HL-60 (cell line): Measurements from ENCODE around the gene HIP1.

Experiments
- DNase-seq, 2 experiments: peaks; one replicate each; pipeline ENCODE4 v3.0.0-alpha.2; 2010 to 2020; ENCODE audit warnings: low read depth in 1 of 2, low spot score in 1 of 2
- H3K27ac ChIP-seq: fragments of 250-450 bp; sonication (Bioruptor Pico); replicated peaks from 2 replicates; pipeline ENCODE4 v1.5.1; 2020; ENCODE audit warnings: mild to moderate bottlenecking, moderate library complexity
- H3K27me3 ChIP-seq: fragments of 250-450 bp; sonication (Bioruptor Pico); 2 replicates; pipeline ENCODE4 v1.5.1; 2021; ENCODE audit warnings: mild to moderate bottlenecking, moderate library complexity; ENCODE audit not compliant: insufficient read depth, poor library complexity, severe bottlenecking
- H3K4me3 ChIP-seq: replicated peaks from 2 replicates; pipeline ENCODE4 v1.5.1; 2011; ENCODE audit warnings: mild to moderate bottlenecking, control low read depth, low read length; ENCODE audit not compliant: insufficient read depth
- GABPA ChIP-seq: IDR thresholded peaks from 2 replicates; pipeline ENCODE4 v1.6.1; 2012; ENCODE audit warnings: low read depth
- POLR2AphosphoS5 ChIP-seq: IDR thresholded peaks from 2 replicates; pipeline ENCODE4 v1.6.1; 2012; ENCODE audit warnings: low read depth
- SPI1 ChIP-seq: IDR thresholded peaks from 2 replicates; pipeline ENCODE4 v1.6.1; 2012; ENCODE audit warnings: low read depth, mild to moderate bottlenecking, borderline replicate concordance
- TF ChIP-seq, protein P1 (sequence below): IDR thresholded peaks from 2 replicates; pipeline ENCODE4 v1.6.1; 2012; ENCODE audit warnings: low read depth; ENCODE audit not compliant: insufficient replicate concordance
- TF ChIP-seq, protein P2 (sequence below): IDR thresholded peaks from one replicate; pipeline ENCODE4 v1.5.1; 2011; ENCODE audit warnings: low read length, control low read depth, inconsistent platforms; ENCODE audit not compliant: insufficient read depth

The HIP1 gene

DNA sequence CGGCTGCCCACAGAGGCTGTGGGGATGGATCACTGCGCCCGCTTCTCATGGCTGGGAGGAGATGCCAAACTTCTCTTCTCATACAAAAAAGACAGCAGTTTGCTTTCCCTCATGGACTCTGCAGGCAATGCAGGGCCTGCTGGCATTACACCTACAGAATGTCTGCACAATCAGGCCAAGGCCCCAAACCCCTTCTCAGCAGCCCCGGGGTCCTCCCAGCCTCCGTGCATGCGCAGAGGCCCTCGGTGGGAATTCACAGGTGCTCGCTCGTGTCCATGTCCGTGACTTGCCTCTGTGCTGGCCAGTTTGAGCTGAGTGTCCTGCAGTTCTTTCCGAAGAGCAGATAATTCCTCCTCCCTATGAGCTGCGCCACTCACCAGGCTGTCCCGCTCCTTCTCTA lies 183.0 kb downstream of the HIP1 start:
- no peak overlapping the region for H3K27ac ChIP-seq
- no peak for DNase-seq
- no peak overlapping the region for H3K4me3 ChIP-seq
- no peak for TF ChIP-seq GABPA
- no peaks in the 10 kb centered on the region for H3K27me3 ChIP-seq

DNA sequence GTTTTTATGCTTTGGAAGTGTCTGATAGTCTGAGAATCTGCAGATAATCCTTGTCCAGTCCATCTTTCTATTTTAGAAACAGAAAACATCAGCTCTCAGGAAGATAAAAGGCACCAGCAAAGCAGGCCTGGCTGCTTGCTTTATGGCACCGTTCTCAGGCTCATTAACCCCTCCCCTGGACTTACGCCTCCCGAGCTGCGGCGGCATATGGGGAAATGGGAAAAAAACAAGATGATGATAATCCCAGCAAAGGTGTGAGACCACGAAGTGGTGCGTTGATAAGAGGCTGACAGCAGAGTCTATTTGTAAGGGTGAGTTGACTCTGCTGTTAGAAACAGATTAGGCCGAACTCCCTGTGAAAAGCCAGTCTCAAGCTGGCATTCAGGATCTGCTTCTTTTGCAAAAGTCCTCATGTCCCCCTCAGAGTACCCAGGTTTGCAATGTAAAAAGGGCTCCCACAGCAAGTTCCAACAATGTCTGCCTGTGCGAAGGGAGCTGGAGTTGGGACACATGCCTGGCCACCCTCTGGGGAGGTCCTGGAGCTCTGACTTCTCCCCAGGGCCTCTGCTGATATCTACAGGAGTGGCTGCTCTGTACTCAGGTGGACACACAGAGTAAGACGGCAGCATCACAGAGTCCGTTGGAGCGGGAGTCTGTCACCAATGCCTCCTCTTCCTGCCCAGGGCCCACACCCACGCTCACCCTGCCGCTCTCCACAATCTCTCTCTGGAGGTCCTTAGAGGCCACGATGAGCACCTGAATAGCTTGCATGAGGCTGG lies 192.3 kb downstream of the HIP1 start:
- TF ChIP-seq, protein P1, sequence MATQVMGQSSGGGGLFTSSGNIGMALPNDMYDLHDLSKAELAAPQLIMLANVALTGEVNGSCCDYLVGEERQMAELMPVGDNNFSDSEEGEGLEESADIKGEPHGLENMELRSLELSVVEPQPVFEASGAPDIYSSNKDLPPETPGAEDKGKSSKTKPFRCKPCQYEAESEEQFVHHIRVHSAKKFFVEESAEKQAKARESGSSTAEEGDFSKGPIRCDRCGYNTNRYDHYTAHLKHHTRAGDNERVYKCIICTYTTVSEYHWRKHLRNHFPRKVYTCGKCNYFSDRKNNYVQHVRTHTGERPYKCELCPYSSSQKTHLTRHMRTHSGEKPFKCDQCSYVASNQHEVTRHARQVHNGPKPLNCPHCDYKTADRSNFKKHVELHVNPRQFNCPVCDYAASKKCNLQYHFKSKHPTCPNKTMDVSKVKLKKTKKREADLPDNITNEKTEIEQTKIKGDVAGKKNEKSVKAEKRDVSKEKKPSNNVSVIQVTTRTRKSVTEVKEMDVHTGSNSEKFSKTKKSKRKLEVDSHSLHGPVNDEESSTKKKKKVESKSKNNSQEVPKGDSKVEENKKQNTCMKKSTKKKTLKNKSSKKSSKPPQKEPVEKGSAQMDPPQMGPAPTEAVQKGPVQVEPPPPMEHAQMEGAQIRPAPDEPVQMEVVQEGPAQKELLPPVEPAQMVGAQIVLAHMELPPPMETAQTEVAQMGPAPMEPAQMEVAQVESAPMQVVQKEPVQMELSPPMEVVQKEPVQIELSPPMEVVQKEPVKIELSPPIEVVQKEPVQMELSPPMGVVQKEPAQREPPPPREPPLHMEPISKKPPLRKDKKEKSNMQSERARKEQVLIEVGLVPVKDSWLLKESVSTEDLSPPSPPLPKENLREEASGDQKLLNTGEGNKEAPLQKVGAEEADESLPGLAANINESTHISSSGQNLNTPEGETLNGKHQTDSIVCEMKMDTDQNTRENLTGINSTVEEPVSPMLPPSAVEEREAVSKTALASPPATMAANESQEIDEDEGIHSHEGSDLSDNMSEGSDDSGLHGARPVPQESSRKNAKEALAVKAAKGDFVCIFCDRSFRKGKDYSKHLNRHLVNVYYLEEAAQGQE, result no peak
- TF ChIP-seq, protein P2, sequence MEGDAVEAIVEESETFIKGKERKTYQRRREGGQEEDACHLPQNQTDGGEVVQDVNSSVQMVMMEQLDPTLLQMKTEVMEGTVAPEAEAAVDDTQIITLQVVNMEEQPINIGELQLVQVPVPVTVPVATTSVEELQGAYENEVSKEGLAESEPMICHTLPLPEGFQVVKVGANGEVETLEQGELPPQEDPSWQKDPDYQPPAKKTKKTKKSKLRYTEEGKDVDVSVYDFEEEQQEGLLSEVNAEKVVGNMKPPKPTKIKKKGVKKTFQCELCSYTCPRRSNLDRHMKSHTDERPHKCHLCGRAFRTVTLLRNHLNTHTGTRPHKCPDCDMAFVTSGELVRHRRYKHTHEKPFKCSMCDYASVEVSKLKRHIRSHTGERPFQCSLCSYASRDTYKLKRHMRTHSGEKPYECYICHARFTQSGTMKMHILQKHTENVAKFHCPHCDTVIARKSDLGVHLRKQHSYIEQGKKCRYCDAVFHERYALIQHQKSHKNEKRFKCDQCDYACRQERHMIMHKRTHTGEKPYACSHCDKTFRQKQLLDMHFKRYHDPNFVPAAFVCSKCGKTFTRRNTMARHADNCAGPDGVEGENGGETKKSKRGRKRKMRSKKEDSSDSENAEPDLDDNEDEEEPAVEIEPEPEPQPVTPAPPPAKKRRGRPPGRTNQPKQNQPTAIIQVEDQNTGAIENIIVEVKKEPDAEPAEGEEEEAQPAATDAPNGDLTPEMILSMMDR, result no peak
- TF ChIP-seq GABPA (no peak), SPI1 (no peak), POLR2AphosphoS5 (no peak)
- DNase-seq, result no peak

DNA sequence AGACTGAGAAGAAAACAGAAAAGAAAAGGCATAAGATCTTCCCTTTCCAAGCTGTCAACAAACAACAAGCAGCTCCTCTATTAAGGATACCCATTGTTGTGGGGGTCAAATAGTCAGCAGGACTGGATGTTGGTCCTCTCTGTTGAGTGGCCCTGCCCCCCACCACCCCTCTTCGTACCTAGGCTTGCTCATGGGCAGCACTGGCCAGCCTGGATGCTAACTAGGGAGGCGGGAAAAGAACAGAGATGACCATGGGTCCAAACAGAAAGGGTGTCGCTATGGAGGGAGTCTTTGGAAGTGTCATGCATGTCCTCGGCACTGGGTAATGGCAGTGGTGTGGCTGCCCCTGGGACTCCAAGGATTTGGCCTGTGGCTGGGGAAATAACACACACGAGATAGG lies 201.0 kb downstream of the HIP1 start:
- no peaks in the 10 kb centered on the region for H3K27me3 ChIP-seq
- DNase-seq, result no peak
- no peak overlapping the region for H3K27ac ChIP-seq
- TF ChIP-seq, protein P2, result no peak
- TF ChIP-seq POLR2AphosphoS5 (no peak), SPI1 (no peak), GABPA (no peak)
- TF ChIP-seq, protein P1, result no peak
- no peak overlapping the region for H3K4me3 ChIP-seq

More for the DNA sequence above, 192.3 kb downstream of the HIP1 start:
- H3K4me3 ChIP-seq, result no peak overlapping the region
- H3K27me3 ChIP-seq, result no peaks in the 10 kb centered on the region
- no peak overlapping the region for H3K27ac ChIP-seq

DNA sequence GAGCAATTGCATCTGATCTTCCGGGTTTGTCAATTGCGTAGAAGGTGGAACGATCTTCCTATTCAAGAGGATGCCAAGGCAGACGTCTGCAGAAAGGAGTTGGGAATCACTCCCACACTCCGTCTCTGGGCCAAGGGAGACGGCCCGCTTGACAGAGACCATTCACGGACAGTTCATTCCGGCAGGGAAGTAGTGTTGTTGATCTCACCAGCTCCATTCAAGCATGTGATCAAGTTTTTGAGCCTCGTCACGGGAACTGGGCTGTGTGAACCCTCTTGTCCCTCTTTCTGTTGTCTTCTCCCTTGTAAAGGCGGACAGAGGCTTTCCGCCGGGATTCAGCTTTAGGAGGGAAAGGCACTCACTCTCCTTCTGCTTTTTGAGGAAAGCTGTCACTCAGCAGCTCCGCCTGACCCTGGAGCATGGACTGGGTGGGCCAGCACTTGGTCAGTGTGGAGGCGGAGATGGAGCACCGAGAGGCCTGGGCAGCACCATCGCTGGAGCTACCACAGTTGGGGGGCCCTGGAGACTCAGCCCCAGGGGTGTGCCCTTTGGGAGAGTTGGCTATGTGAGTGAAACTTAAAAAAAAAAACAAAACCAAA lies 201.7 kb downstream of the HIP1 start:
- TF ChIP-seq GABPA (no peak), SPI1 (no peak), POLR2AphosphoS5 (no peak)
- TF ChIP-seq, protein P1, result no peak
- TF ChIP-seq, protein P2, result no peak
- no peak for DNase-seq

More for the DNA sequence above, 201.7 kb downstream of the HIP1 start:
- no peak overlapping the region for H3K4me3 ChIP-seq
- no peaks in the 10 kb centered on the region for H3K27me3 ChIP-seq
- no peak overlapping the region for H3K27ac ChIP-seq
